Measurements from ENCODE around the gene EFS.

DNA sequence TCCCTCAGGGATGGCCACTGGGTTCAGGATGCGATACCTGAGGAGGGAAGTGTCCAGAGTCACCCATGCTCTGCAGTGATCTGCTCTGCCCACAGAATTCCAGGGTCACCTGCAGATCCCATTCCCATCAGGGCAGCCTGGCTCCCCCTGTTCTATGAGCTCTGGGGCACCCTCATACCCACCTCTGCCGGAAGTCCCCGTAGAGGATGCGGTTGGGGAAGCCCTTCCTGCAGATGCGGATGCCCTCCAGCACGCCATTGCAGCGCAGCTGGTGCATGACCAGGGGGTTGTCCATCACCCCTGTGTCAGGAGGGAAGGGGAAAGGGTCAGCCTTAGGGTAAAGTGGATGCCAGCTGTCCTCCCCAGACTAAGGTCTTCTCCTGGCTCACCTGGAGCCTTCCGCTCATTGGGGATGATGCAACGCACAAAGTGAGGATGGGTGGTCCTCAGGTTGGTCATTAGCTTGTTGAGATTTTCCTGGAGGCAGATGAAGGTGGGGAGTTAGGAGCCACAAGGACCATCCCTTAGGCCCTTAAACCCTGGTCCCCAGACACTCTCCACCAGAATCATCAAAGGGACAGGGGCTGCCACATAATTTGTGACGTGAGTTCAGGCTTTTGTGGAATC, 31.9 kb upstream of the EFS start:
- TF ChIP-seq, protein P1, sequence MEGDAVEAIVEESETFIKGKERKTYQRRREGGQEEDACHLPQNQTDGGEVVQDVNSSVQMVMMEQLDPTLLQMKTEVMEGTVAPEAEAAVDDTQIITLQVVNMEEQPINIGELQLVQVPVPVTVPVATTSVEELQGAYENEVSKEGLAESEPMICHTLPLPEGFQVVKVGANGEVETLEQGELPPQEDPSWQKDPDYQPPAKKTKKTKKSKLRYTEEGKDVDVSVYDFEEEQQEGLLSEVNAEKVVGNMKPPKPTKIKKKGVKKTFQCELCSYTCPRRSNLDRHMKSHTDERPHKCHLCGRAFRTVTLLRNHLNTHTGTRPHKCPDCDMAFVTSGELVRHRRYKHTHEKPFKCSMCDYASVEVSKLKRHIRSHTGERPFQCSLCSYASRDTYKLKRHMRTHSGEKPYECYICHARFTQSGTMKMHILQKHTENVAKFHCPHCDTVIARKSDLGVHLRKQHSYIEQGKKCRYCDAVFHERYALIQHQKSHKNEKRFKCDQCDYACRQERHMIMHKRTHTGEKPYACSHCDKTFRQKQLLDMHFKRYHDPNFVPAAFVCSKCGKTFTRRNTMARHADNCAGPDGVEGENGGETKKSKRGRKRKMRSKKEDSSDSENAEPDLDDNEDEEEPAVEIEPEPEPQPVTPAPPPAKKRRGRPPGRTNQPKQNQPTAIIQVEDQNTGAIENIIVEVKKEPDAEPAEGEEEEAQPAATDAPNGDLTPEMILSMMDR (IDR thresholded peaks at IDR 0.05) = no peak
- TF ChIP-seq POLR2A (IDR thresholded peaks at IDR 0.05; ENCODE audit: low read depth) = no peak
